Measurements from ENCODE around the gene FES. TPM values are rescaled to one million over a fixed set of nuclear protein-coding genes. Genes with fewer than 3 reads are reported as not detected.

Gene FES
- total and polyA plus RNA-seq, 12 donors = 8.6 to 27.7 (median 12.9) TPM

DNA sequence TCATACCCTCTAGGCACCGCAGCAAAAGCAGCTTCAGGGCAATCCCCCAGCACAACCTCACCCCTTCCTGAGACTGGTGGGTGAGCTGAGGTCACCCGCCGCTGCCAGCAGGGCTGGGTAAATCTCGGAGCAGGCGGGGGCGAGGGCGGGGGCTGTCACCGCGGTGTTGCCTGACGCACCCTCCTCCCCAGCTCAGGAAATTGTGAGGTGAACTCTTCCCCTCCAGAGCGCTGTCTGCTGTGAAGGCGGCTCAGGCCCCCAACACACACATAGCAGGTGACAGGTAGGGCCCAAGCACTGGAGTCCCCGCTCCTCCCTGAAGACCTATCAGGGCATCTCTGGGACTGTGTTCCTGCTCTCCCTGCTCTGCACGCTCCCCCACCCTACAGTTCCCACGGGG lies 46.2 kb upstream of the FES start:
- TF ChIP-seq, protein P1, sequence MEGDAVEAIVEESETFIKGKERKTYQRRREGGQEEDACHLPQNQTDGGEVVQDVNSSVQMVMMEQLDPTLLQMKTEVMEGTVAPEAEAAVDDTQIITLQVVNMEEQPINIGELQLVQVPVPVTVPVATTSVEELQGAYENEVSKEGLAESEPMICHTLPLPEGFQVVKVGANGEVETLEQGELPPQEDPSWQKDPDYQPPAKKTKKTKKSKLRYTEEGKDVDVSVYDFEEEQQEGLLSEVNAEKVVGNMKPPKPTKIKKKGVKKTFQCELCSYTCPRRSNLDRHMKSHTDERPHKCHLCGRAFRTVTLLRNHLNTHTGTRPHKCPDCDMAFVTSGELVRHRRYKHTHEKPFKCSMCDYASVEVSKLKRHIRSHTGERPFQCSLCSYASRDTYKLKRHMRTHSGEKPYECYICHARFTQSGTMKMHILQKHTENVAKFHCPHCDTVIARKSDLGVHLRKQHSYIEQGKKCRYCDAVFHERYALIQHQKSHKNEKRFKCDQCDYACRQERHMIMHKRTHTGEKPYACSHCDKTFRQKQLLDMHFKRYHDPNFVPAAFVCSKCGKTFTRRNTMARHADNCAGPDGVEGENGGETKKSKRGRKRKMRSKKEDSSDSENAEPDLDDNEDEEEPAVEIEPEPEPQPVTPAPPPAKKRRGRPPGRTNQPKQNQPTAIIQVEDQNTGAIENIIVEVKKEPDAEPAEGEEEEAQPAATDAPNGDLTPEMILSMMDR (IDR thresholded peaks at IDR 0.05) = no peak
- intact Hi-C loops (cut with DNase I) = no loop called here
- Histone ChIP-seq H3K4me3 (no peak overlapping the region), H3K27ac (no peak overlapping the region), H3K9me3 (no peaks in the 10 kb centered on the region), H3K36me3 (no peaks in the 10 kb centered on the region), H3K27me3 (no peaks in the 10 kb centered on the region), H3K4me1 (peaks cover 0 to 60% (median 0%) of the 10 kb centered on the region in 9 donors)
- 80 to 84% methylated on average over 15 of the region's 15 CpGs for WGBS, 2 donors
- ATAC-seq (no peak), DNase-seq (no peak)

DNA sequence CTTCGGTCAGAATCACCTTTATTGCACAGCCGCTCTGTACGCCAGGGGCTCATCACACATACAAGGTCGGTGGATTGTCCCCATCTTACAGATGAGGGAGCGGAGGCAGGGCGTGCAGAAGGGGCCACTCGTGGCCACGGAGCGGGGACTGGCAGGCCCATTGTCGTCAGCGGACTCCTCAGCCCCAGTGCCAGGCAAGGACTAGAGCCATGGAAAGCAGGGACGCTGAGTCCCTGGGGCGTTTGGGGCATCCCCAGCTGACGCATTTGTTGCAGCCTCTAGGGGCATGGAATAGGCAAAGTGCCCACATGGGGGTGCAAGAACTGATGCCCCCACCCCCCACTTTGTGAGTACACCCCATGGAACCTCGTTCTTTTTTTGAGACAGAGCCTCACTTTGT lies 45.8 kb upstream of the FES start:
- H3K27ac ChIP-seq = no peak overlapping the region
- H3K4me3 ChIP-seq = no peak overlapping the region
- 93% methylated on average over 15 of the region's 15 CpGs for WGBS, 2 donors
- TF ChIP-seq, protein P1 (IDR thresholded peaks at IDR 0.05) = no peak
- no peaks in the 10 kb centered on the region for H3K36me3 ChIP-seq
- intact Hi-C loops (cut with DNase I) = no loop called here
- H3K9me3 ChIP-seq = no peaks in the 10 kb centered on the region
- no peaks in the 10 kb centered on the region for H3K27me3 ChIP-seq
- no peak for DNase-seq
- H3K4me1 ChIP-seq = peaks cover 0 to 60% (median 0%) of the 10 kb centered on the region in 9 donors
- ATAC-seq = no peak

DNA sequence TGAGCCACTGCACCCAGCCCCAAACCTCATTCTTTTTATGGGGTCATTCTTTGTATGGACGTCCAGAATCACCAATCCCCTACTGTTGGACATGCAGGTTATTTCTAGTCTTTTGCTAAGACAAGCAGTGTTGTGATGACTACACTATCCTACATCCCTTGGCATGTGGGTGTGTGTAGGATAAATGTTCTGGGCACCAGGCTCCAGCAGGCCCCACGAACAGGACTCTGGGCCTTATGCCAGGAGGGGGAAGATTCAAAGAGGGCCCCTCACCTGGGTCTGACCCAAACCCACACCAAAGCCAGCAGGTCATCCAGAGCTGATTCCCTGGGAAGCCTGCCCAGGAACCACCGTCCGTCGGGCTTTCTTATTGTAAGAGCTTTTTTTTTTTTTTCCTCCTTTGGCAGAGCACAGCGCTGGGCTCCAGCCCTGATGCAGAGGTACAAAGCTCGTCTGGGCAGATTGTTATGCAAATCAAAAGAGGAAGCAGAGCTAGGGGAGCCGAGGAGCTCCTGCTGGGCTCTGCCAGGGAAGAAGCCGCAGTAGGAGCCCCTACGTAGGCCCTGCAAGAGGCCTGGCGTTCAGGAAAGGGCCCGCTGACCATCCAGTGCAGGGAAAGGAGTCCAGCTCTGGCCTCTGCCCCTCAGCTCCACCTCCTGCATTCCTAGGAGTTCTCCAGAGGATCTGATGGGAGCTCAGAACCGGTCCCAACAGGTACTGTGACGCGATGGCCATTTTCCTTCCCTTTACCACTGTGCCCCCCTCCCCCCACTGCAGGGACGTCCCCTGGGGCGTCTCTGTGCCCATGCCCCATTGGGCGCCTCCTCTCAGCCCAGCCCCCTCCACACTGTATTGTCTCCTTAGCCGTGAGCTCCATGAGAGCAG lies 44.9 kb upstream of the FES start:
- peaks cover 0 to 65% (median 0%) of the 10 kb centered on the region in 9 donors for H3K4me1 ChIP-seq
- DNase-seq = no peak

DNA sequence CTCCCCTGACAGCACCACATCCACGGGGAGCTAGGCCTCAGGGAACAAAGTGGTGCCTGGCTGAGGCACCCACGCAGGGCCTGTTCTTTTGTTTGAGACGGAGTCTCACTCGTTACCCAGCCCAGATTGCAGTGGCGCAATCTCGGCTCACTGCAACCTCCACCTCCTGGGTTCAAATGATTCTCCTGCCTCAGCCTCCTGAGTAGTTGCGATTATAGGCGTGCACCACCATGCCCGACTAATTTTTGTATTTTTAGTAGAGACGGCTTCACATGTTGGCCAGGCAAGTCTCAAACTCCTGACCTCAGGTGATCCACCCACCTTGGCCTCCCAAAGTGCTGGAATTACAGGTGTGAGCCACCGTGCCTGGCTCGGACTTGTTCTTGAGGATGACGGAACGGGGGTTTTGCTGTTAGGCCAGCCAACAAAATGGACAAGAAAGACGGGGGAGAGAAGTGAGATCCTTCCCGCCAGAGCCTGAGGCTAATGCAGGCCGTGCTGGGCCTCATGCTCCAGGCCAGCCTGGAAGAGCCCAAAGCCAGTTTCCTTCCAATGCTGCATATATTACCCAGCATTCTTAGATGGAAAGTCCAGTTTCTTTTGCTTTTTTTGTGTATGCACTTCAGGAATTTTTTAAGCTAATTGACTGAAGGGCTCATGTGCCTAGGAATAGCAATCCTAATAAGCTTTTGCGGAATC lies 44.0 kb upstream of the FES start:
- ATAC-seq (no peak), DNase-seq (no peak)
- intact Hi-C loops (cut with DNase I) = no loop called here
- H3K27me3 ChIP-seq = no peaks in the 10 kb centered on the region
- H3K4me3 ChIP-seq = peak overlapping the region in 2 of 10 donors; percentile 9 to 41
- no peaks in the 10 kb centered on the region for H3K9me3 ChIP-seq
- H3K36me3 ChIP-seq = no peaks in the 10 kb centered on the region
- H3K4me1 ChIP-seq = peaks cover 0 to 69% (median 0%) of the 10 kb centered on the region in 9 donors
- TF ChIP-seq, protein P1 (IDR thresholded peaks at IDR 0.05) = no peak
- H3K27ac ChIP-seq = peak overlapping the region in 1 of 10 donors; percentile 88
- 95 to 96% methylated on average over 18 of the region's 18 CpGs for WGBS, 2 donors

More for the DNA sequence above, 44.9 kb upstream of the FES start:
- intact Hi-C loops (cut with DNase I) = no loop called here
- H3K4me3 ChIP-seq = peak overlapping the region in 2 of 10 donors; percentile 9 to 41
- peak overlapping the region in 3 of 10 donors; percentile 43 to 88 (median 53) for H3K27ac ChIP-seq
- H3K27me3 ChIP-seq = no peaks in the 10 kb centered on the region
- H3K36me3 ChIP-seq = no peaks in the 10 kb centered on the region
- H3K9me3 ChIP-seq = no peaks in the 10 kb centered on the region
- ATAC-seq = peak in 7 of 8 donors; percentile 51 to 73 (median 64)
- 64 to 67% methylated on average over 19 of the region's 19 CpGs for WGBS, 2 donors
- TF ChIP-seq, protein P1 (IDR thresholded peaks at IDR 0.05) = no peak

Measured in heart right ventricle (tissue), 16 donors.